Activated CD4-positive, CD25-positive, alpha-beta regulatory T cell (primary cell): Measurements from ENCODE around the gene TMTC4.
"Not testable (repeated sequence)": the region's sequence is repeated elsewhere in the genome, so short reads cannot be mapped to it uniquely, and the experiment has no call there.

Experiments
- DNase-seq, 4 experiments: peaks; one replicate each; lab custom pipeline; 2025; lab: John Stamatoyannopoulos, UW

Gene TMTC4

DNA sequence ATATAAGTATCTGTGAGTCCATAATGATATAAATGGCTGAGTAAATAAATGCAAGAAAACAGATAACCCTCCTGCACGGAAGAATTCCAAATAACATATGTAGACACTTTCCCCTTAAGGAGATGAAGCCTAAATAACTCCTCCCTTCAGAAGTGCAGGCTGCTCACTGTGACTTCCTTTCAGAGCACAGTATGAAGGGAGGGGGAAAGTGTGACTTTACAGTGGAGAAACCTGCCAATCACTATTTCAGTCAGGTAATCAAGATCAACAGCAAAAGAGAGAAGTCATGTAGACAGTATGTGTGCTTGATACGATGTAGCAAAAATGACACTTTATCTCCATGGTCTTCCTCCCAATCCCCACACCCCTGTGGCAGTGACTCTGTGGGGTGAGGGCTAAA is 93.1 kb downstream of the TMTC4 start:
- DNase-seq: no peak

- no peak for DNase-seq
These were observed 93.6 kb downstream of the TMTC4 start for GRCh38 chr13:100581030-100581429.

GRCh38 chr13:100580045-100580444 is 94.5 kb downstream of the TMTC4 start:
- DNase-seq: no peak

GRCh38 chr13:100577239-100577638 is 97.4 kb downstream of the TMTC4 start:
- not testable (repeated sequence) for DNase-seq

- peak; percentile 47 to 72 (median 61) for DNase-seq
These were observed 101.5 kb downstream of the TMTC4 start for GRCh38 chr13:100573121-100573520.

GRCh38 chr13:100566543-100566942 is 108.1 kb downstream of the TMTC4 start:
- no peak for DNase-seq

- DNase-seq: no peak
These were observed 109.3 kb downstream of the TMTC4 start for GRCh38 chr13:100565286-100565685.

- no peak for DNase-seq
These were observed 110.0 kb downstream of the TMTC4 start for GRCh38 chr13:100564444-100565223.

DNA sequence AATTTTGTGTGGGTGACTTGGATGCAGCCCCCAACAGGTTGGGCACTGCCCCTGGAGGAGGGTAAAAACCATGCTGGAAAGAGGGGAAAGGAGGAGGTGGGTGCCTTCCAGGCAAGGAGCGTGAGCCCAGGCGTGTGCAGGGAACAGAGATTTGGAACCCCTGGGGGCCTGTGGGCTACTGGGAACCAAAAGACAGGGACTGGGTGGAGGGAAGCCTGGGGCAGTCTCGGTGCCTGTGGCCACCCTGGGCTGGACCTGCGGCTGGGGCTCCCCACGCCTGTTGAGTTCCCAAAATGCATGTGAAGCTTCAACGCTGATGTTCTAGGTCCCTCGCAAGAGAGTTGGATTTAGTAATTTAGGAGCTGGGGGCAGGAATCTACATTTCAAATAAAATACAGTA is 110.8 kb downstream of the TMTC4 start:
- DNase-seq: no peak

DNA sequence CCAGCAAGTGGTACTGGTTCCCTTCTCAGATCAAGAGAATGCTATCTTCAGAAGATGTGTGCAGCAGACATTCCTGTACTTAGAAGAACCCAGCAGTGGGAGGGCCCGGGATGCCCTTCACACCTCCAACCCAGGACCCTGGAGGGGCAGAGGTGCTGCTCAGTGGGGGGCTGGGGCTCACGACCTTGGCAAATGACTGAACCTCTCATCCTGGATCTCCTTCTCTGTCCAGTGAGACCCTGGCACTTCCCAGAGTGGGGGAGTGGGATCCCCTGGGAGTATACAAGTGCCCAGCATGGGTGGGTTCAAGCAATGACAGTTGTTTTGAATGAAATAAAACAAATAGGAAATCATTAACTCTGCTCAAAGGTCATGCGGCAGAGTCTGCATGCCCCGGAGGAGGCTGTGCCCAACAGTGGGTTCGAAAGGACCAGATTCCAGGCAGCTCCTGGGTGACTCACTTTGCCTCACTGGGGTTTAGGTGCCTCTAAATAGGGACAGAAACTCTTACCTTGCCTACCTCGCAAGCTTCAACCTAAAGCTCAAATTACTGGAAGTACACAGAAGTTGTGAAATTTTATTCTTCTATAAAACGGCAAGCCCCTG is 112.9 kb downstream of the TMTC4 start:
- DNase-seq: no peak

DNA sequence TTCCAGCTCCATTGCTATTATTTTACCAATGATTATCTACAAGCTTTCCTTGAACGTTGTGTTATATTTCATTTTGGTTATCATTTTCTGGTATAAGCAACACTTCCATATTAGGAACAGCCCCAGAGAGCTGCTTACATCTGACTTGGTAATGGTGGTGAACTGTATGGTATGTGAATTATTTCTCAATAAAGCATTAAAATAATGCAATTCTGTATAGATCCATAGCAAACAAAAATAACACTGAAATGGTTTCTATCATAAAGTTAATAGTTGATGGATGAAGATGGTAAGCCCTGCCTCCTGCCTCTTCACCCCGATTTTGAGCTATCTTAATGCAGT is 113.5 kb downstream of the TMTC4 start:
- no peak for DNase-seq

DNA sequence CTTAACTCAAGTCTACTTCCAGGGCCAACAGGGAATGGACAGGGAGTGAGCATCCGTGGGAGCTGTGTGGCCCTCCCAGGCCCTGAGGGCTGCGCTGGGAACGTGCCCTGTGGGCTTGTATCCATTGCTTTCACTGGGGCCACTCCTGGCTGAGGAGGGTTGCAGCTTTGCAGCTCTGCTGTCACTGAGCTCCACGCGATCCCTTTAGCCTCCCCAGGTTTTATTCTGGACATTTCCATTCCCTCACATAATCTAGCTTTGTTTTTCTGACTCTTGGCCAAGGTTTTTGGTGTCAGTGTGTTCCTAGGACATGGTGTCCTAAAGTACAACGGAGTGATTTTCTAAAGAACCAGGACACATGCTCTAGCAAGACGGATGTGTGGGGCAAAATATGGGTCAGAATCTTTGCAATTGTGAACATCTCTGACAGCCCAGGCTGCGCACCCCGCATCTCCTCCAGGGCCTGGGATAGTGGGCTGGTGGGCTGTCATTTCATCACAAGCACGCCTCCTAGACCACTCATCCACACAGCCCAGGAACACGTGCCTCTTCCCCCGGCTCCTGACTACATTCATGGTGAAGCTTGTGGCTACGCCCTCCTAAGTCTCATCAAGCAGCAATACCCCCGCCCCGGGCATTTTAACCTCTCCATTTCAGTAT is 114.0 kb downstream of the TMTC4 start:
- no peak for DNase-seq

- DNase-seq: no peak
These were observed 114.7 kb downstream of the TMTC4 start for GRCh38 chr13:100559886-100560285.
